Endothelial cell of umbilical vein (primary cell): ENCODE measurements around the gene INKA2.

ENCODE experiments used
- EZH2 ChIP-seq: IDR thresholded peaks from 2 replicates; pipeline ENCODE4 v1.6.1; 2012; ENCODE audit warnings: borderline replicate concordance, low read depth, mild to moderate bottlenecking, moderate library complexity, low read length, inconsistent platforms; ENCODE audit not compliant: severe bottlenecking
- FOS ChIP-seq: IDR thresholded peaks from 2 replicates; pipeline ENCODE4 v1.6.1; 2011; ENCODE audit warnings: mild to moderate bottlenecking, low read length, moderate library complexity, borderline replicate concordance; ENCODE audit not compliant: insufficient read depth
- GATA2 ChIP-seq: IDR thresholded peaks from 2 replicates; pipeline ENCODE4 v1.7.0; 2011; ENCODE audit warnings: low read depth, mild to moderate bottlenecking, moderate library complexity, mixed read lengths, low read length; ENCODE audit not compliant: insufficient read length, insufficient read depth
- MYC ChIP-seq: IDR thresholded peaks from one replicate; pipeline ENCODE4 v1.6.1; 2011; ENCODE audit warnings: mild to moderate bottlenecking, low read depth, low read length
- POLR2AphosphoS5 ChIP-seq: IDR thresholded peaks from 2 replicates; pipeline ENCODE4 v1.6.1; 2012; ENCODE audit warnings: low read depth, mild to moderate bottlenecking, control low read depth, low read length, moderate library complexity; ENCODE audit not compliant: insufficient read depth
- TF ChIP-seq, protein P1 (sequence below), 2 donors: IDR thresholded peaks; 1 replicate in 1 of 2; 2 replicates in 1 of 2; pipeline ENCODE4 v1.5.1; 2011; ENCODE audit warnings: low read length in 2 of 2, mild to moderate bottlenecking in 2 of 2, moderate library complexity in 2 of 2, control low read depth in 1 of 2, inconsistent platforms in 1 of 2, low read depth in 1 of 2; ENCODE audit not compliant: insufficient read depth in 1 of 2; ENCODE audit errors: extremely low read depth in 1 of 2

DNA sequence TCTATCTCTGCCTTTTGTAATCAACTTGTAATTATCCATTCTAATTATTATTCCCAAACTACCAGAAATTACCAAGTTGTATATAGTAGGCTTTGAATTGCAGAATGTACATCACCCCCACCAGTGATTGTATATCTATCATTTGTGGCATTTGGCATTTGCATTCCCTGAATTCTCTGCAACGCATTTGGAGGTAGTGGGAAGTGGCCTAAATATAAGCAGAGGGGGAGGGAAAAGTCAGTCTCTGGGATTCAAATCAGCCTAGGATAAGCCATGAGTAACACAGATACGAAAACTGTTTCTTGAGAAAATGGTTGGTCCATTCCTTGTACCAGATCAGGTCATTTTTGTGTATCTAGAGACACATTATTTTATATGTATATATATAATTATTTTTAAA is 37.2 kb upstream of the INKA2 start:
- TF ChIP-seq, protein P1, sequence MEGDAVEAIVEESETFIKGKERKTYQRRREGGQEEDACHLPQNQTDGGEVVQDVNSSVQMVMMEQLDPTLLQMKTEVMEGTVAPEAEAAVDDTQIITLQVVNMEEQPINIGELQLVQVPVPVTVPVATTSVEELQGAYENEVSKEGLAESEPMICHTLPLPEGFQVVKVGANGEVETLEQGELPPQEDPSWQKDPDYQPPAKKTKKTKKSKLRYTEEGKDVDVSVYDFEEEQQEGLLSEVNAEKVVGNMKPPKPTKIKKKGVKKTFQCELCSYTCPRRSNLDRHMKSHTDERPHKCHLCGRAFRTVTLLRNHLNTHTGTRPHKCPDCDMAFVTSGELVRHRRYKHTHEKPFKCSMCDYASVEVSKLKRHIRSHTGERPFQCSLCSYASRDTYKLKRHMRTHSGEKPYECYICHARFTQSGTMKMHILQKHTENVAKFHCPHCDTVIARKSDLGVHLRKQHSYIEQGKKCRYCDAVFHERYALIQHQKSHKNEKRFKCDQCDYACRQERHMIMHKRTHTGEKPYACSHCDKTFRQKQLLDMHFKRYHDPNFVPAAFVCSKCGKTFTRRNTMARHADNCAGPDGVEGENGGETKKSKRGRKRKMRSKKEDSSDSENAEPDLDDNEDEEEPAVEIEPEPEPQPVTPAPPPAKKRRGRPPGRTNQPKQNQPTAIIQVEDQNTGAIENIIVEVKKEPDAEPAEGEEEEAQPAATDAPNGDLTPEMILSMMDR (IDR thresholded peaks at IDR 0.05; ENCODE audit: extremely low read depth in 1 of 2, insufficient read depth in 1 of 2, low read depth in 1 of 2, low read length in 2 of 2) = no peak
- TF ChIP-seq EZH2 (no peak), GATA2 (no peak), POLR2AphosphoS5 (no peak), FOS (no peak), MYC (no peak)
